Epithelial cell of esophagus (primary cell): ENCODE data around the gene SGTA.

ENCODE experiments used
- DNase-seq: peaks from one replicate; pipeline ENCODE4 v3.0.0; 2010; ENCODE audit warnings: low read depth
- H3K4me3 ChIP-seq: 2 replicates; pipeline ENCODE4 v1.5.1; 2011; ENCODE audit warnings: mild to moderate bottlenecking, low read length, control low read depth
- TF ChIP-seq, protein P1 (sequence below): IDR thresholded peaks from 2 replicates; pipeline ENCODE4 v1.5.1; 2011; ENCODE audit warnings: low read depth, mild to moderate bottlenecking, low read length, control low read depth, inconsistent platforms; ENCODE audit not compliant: insufficient read depth; ENCODE audit errors: missing control alignments

SGTA gene

DNA sequence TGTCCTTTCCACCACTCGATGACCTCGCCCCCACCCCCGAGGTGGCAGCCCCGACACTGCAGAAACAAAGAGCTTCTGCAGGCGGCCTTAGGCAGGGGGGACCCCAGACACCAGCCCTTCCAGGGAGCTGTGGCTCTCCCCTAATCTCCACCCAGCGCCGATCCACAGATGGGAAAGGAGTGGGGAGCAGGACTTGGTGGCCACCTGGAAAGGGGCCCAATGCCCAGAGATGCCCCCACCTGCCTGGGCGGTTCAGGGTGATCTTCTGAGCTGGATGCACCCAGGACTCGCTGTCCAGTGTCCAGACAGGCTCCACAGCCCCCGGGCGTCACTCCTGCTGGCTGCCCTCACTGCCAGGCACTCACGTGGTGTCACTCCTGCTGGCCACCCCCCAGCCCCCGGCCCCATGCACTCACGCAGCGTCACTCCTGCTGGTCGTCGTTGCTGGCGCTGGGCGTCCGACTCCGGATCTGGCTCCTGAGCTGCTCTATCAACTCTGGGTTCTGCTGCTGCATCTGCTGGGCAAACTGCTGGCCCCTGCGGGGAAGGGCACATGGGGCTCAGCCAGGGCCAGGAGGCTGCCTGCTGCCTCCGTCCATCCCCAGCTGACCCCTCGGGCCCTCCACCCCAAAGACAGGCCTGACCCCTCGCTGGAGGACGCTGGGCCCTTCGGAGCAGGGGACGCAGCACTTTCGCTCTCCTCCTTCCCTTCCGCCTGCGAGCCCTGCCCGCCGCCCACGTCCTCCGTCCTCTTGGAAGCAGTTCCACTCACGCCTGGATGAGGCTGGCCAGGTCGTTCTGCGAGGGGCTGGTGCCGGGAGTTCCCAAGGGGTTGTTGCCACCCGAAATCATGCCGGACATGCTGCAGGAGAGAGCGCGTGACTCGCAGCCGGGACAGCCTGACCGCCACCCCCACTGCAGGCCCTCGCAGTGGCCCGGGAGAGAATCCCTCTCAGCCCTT lies 25.9 kb downstream of the SGTA start:
- no peak overlapping the region for H3K4me3 ChIP-seq
- DNase-seq = no peak
- TF ChIP-seq, protein P1, sequence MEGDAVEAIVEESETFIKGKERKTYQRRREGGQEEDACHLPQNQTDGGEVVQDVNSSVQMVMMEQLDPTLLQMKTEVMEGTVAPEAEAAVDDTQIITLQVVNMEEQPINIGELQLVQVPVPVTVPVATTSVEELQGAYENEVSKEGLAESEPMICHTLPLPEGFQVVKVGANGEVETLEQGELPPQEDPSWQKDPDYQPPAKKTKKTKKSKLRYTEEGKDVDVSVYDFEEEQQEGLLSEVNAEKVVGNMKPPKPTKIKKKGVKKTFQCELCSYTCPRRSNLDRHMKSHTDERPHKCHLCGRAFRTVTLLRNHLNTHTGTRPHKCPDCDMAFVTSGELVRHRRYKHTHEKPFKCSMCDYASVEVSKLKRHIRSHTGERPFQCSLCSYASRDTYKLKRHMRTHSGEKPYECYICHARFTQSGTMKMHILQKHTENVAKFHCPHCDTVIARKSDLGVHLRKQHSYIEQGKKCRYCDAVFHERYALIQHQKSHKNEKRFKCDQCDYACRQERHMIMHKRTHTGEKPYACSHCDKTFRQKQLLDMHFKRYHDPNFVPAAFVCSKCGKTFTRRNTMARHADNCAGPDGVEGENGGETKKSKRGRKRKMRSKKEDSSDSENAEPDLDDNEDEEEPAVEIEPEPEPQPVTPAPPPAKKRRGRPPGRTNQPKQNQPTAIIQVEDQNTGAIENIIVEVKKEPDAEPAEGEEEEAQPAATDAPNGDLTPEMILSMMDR = no peak

DNA sequence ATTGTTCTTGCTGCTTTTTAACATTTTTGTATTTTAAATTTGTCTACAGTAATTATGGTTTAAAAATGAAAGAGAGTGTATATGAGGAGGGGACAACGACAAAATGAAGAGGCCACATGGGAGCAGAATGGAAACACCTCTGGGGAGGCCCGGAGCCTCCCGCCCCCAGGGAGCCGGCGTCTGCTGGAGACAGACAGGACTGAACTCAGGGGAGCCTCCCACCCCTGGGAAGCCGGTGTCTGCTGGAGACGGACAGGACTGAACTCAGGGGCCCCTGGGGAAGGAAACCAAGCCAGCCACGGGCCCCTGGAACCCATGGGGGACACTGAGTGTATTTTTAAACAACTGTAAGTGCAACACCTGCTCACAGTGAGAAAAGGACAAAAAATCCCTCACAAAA lies 26.6 kb downstream of the SGTA start:
- TF ChIP-seq, protein P1 = no peak
- H3K4me3 ChIP-seq = no peak overlapping the region

DNA sequence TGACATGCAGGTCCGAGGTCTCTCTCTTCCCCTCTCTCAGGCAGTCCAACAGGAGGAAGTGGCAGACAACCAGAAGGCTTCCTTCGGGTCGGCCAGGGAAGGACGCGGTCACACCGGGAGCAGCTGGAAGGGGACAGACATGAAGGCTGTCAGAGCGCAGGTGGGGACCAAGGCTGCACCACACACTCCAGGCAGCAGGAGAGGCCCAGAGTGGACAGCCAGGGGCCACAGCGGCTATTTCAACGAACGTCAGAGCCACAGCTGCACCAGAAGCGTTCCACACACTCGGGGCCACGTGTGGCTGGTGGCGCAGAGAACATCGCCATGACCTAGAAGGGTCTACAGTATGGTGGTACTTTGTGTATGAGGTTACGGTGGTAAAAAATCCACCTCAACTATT lies 27.3 kb downstream of the SGTA start:
- no peak for DNase-seq
- TF ChIP-seq, protein P1 = no peak
- H3K4me3 ChIP-seq = no peak overlapping the region

More for the DNA sequence above, 26.6 kb downstream of the SGTA start:
- DNase-seq = no peak

DNA sequence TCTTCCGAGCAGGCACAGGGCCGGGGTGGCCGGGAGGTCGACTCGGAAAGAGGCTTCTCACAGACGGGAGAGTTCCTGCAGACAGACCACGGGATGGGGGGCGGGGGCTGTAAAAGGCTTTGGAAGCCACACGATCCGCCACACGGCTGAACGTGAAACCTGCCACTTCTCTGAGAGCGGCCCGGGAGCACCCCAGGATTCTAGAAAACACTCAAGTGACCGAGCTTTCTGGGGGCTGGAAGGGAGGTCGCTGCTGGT lies 27.7 kb downstream of the SGTA start:
- TF ChIP-seq, protein P1 = no peak
- no peak overlapping the region for H3K4me3 ChIP-seq
- no peak for DNase-seq

DNA sequence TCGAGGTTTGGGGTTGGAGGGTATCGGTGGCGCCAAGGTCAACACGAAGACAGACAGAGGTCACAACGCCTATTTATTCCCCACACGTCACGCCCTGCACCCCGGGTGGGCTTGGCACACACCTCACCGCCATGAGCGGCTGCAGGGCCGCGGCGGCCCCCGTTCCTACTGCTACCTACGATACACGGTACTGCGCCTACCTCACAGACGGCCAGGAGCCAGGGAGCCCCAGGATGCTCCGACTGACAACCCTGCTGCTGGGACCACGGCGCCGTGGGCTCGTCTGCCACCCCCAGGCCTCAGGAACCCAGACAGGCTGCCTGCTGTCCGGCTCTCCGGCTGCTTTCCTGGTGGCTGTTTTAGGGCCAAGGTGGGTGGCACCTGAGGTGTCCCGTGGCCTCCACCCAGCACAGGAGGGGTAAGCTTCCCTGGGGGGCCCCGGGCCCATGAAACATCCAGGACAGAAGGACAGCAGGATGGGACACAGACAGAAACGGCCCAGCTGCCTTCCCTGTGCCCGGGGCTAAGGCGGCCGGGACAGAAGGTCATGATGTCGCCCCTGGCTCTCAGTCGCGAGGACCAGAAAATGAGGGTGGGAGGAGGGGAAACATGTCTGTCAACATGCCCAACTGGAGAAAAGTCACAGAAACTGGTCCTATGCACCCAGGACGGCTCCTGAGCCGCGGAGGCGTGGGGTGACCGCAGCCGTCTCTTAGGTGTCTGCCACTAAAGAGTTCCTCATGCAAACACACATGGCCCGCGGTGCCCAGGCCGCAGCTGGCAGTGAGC lies 28.2 kb downstream of the SGTA start:
- no peak overlapping the region for H3K4me3 ChIP-seq
- DNase-seq = no peak
- TF ChIP-seq, protein P1 = no peak

DNA sequence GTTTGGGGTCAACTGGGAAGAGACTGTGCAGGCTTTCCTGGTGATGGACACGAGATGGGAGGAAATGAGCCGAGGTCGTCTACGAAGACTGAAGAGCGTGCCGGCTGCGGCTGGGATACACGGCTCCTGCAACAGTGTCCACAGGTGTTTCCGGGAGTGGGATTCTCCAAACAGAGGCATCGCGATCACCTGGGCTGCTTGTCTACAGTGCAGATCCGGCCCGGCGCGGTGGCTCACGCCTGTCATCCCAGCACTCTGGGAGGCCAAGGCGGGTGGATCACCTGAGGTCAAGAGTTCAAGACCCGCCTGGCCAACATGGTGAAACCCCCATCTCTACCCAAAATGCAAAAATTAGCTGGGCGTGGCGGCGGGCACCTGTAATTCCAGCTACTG lies 31.6 kb downstream of the SGTA start:
- TF ChIP-seq, protein P1 = no peak
- no peak for DNase-seq
- no peak overlapping the region for H3K4me3 ChIP-seq
